Articular chondrocyte of knee joint (primary cell): Measurements from ENCODE around the gene SCTR. TPM values are rescaled to one million over a fixed set of nuclear protein-coding genes. Genes with fewer than 3 reads are reported as not detected.

ENCODE experiments used
- total RNA-seq: library from RNA; depleted of rRNA; stranded (reverse); fragments of >200 nt; gene quantifications from 2 replicates; pipeline ENCODE4 v1.2.3, GENCODE V29; 2012

Gene SCTR
- total RNA-seq: not detected in 2 replicates

GRCh38 chr2:119523952-119524694 lies at the start of gene SCTR:
TSS of gene SCTR (minus strand) at chr2:119524483. CDS start at chr2:119524226, 257 bp downstream.

GRCh38 chr2:119544075-119544938 lies 20.0 kb upstream of the SCTR start, which contains the start of gene CFAP221:
TSS of gene CFAP221 (plus strand) at chr2:119544449. CDS start at chr2:119546132, 1,683 bp downstream.

GRCh38 chr2:119431155-119431975 lies 92.9 kb downstream of the SCTR start, which contains the start of gene TMEM37:
TSS of gene TMEM37 (plus strand) at chr2:119431854. CDS start at chr2:119431904, 50 bp downstream.

Other genes with a start within 250 kb of the SCTR start
- 11.5 and 18.9 TPM in 2 replicates for gene C2orf76, start 157.6 kb downstream of the SCTR start, total RNA-seq
- 76.6 and 93.0 TPM in 2 replicates for gene DBI, start 157.5 kb downstream of the SCTR start, total RNA-seq
- gene TMEM37, start 92.6 kb downstream of the SCTR start, total RNA-seq: 0.26 and 0.76 TPM in 2 replicates
- gene CFAP221, start 20.0 kb upstream of the SCTR start, total RNA-seq: 12.2 and 12.9 TPM in 2 replicates
- gene TMEM177, start 154.7 kb upstream of the SCTR start, total RNA-seq: 6.1 and 6.4 TPM in 2 replicates
- gene PTPN4, start 235.4 kb upstream of the SCTR start, total RNA-seq: 18.8 and 30.4 TPM in 2 replicates